Transverse colon (tissue), 4 donors: ENCODE data around the gene CBLB.

Experiments
- CTCF ChIP-seq, 5 experiments: fragments of 200-600 bp in 3 of 5; fragments of 450-650 bp in 2 of 5; sonication (generic) in 3 of 5; IDR thresholded peaks; 1 replicate in 2 of 5; 2 replicates in 3 of 5; pipeline ENCODE4 v1.5.1; 2016 to 2017; ENCODE audit warnings: antibody characterized with exemption in 5 of 5, inconsistent platforms in 3 of 5, mild to moderate bottlenecking in 2 of 5, moderate library complexity in 1 of 5
- EP300 ChIP-seq: sonication (generic); formaldehyde crosslinking; IDR thresholded peaks from one replicate; pipeline ENCODE4 v1.6.1; 2017; ENCODE audit warnings: antibody characterized with exemption, low read depth
- POLR2A ChIP-seq: fragments of 450-650 bp; IDR thresholded peaks from one replicate; pipeline ENCODE4 v1.6.1; 2016; ENCODE audit warnings: antibody characterized with exemption, mild to moderate bottlenecking, moderate library complexity
- POLR2AphosphoS5 ChIP-seq, 3 donors: sonication (generic); formaldehyde crosslinking; IDR thresholded peaks; one replicate each; pipeline ENCODE4 v1.6.1; 2016; ENCODE audit warnings: antibody characterized with exemption in 3 of 3

DNA sequence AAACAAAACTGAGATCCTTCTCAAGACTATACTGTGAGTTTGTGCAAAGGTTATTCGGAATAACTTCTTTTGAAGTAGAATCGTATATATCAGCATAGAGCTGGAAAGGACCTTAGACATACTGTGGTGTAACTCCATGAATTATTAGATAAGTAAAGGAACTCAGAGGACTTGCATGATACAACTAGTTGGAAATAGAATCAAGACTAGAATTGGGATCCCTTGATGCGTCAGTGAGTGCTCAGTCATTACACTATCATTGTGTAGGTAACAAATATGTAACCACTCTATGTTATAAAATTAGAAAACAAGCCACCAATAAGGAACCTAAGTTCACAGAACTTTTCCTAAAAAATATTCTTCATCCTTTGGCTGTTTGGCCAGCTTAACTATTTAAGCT is 61.1 kb downstream of the CBLB start:
- TF ChIP-seq EP300 (no peak), CTCF (IDR thresholded peaks at IDR 0.05) (no peak), POLR2AphosphoS5 (IDR thresholded peaks at IDR 0.05) (no peak), POLR2A (no peak)
